OCI-LY1 (cell line): ENCODE data around the gene KLHL33.

Experiments used
- H2AFZ ChIP-seq: fragments of 200-600 bp; sonication (generic), shearing (Covaris generic); 2 replicates; pipeline ENCODE4 v1.6.0; 2014; ENCODE audit warnings: antibody characterized with exemption, mild to moderate bottlenecking, low read length
- H3F3A ChIP-seq: fragments of 200-600 bp; sonication (generic), shearing (Covaris generic); 2 replicates; pipeline ENCODE4 v1.6.0; 2014; ENCODE audit warnings: mild to moderate bottlenecking, antibody characterized with exemption, low read length, moderate library complexity; ENCODE audit not compliant: insufficient read depth
- H3K27ac ChIP-seq: fragments of 200-600 bp; sonication (generic); 2 replicates; pipeline ENCODE4 v1.5.1; 2014; ENCODE audit warnings: low read length, mixed run types, mild to moderate bottlenecking, low read depth; ENCODE audit not compliant: poor library complexity, severe bottlenecking
- H3K27me3 ChIP-seq: fragments of 200-600 bp; sonication (generic); 2 replicates; pipeline ENCODE4 v1.6.0; 2014; ENCODE audit warnings: antibody characterized with exemption, mild to moderate bottlenecking, low read length, moderate library complexity; ENCODE audit not compliant: insufficient read depth
- H3K36me3 ChIP-seq: fragments of 200-600 bp; sonication (generic); 2 replicates; pipeline ENCODE4 v1.6.1; 2014; ENCODE audit warnings: mild to moderate bottlenecking, antibody characterized with exemption, low read length, moderate library complexity, mixed read lengths; ENCODE audit not compliant: insufficient read depth
- H3K4me1 ChIP-seq: fragments of 200-600 bp; sonication (generic); 2 replicates; pipeline ENCODE4 v1.5.1; 2014; ENCODE audit warnings: mild to moderate bottlenecking, low read length, moderate library complexity; ENCODE audit not compliant: insufficient read depth, severe bottlenecking
- H3K4me2 ChIP-seq: fragments of 200-600 bp; sonication (generic), shearing (Covaris generic); 2 replicates; pipeline ENCODE4 v1.6.1; 2014; ENCODE audit warnings: low read length
- H3K4me3 ChIP-seq: fragments of 200-600 bp; sonication (generic); 2 replicates; pipeline ENCODE4 v1.5.1; 2014; ENCODE audit warnings: low read length, low read depth, mild to moderate bottlenecking, mixed read lengths; ENCODE audit not compliant: poor library complexity, severe bottlenecking
- H3K79me2 ChIP-seq: fragments of 200-600 bp; shearing (Covaris generic); 2 replicates; pipeline ENCODE4 v1.6.1; 2016; ENCODE audit warnings: mixed run types, low read length, mixed read lengths; ENCODE audit not compliant: insufficient read depth
- H3K9ac ChIP-seq: fragments of 200-600 bp; sonication (generic), shearing (Covaris generic); 2 replicates; pipeline ENCODE4 v1.6.1; 2014; ENCODE audit warnings: mild to moderate bottlenecking, low read length, mixed read lengths
- H3K9me2 ChIP-seq: fragments of 200-600 bp; sonication (generic), shearing (Covaris generic); 2 replicates; pipeline ENCODE4 v1.6.1; 2014; ENCODE audit warnings: low read depth, mild to moderate bottlenecking, low read length, mixed read lengths
- H3K9me3 ChIP-seq: fragments of 200-600 bp; shearing (Covaris generic); 2 replicates; pipeline ENCODE4 v1.6.1; 2014; ENCODE audit warnings: low read length, mixed read lengths
- H4K20me1 ChIP-seq: fragments of 200-600 bp; sonication (generic), shearing (Covaris generic); 2 replicates; pipeline ENCODE4 v1.6.0; 2016; ENCODE audit warnings: mild to moderate bottlenecking, low read length; ENCODE audit not compliant: insufficient read depth
- EZH2 ChIP-seq: fragments of 200-600 bp; sonication (generic), shearing (Covaris generic); IDR thresholded peaks from 2 replicates; pipeline ENCODE4 v1.8.0; 2017; ENCODE audit warnings: borderline replicate concordance, mixed run types, mild to moderate bottlenecking, antibody characterized with exemption, low read length, moderate library complexity, mixed read lengths
- TF ChIP-seq, protein P1 (sequence below): fragments of 200-600 bp; sonication (generic), shearing (Covaris generic); IDR thresholded peaks from 2 replicates; pipeline ENCODE4 v1.5.1; 2017; ENCODE audit warnings: mild to moderate bottlenecking, antibody characterized with exemption, low read length, moderate library complexity, mixed read lengths

KLHL33 gene

DNA sequence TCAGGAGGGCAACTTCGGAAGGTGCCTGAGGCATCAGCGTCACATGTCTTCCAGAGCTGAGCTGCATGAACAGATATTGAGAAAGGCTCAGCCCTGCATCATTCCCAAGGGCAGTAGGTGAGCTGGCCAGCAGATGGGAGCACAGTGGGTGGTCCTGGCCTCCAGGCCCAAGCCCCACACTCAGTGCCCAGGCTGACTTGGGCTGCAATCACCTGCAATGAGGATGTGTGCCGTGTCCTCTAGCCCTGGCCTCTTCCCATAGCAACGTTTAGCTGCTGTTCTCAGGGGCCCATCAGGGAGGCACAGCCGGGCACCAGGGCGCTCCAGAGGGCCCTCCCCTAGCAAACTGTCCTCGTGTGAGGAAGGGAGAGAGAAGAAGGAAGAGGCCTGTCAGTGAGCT, 54.6 kb downstream of the KLHL33 start:
- Histone ChIP-seq H3K9ac (no peak overlapping the region), H3K36me3 (peaks cover 73% of the 10 kb centered on the region), H3K4me1 (no peaks in the 10 kb centered on the region), H3K4me2 (no peak overlapping the region), H3K27ac (no peak overlapping the region), H4K20me1 (no peaks in the 10 kb centered on the region), H3K27me3 (no peaks in the 10 kb centered on the region), H2AFZ (no peak overlapping the region), H3K79me2 (no peaks in the 10 kb centered on the region), H3K4me3 (no peak overlapping the region), H3K9me3 (no peaks in the 10 kb centered on the region), H3K9me2 (no peaks in the 10 kb centered on the region), H3F3A (no peaks in the 10 kb centered on the region)
- no peak for TF ChIP-seq EZH2
- TF ChIP-seq, protein P1, sequence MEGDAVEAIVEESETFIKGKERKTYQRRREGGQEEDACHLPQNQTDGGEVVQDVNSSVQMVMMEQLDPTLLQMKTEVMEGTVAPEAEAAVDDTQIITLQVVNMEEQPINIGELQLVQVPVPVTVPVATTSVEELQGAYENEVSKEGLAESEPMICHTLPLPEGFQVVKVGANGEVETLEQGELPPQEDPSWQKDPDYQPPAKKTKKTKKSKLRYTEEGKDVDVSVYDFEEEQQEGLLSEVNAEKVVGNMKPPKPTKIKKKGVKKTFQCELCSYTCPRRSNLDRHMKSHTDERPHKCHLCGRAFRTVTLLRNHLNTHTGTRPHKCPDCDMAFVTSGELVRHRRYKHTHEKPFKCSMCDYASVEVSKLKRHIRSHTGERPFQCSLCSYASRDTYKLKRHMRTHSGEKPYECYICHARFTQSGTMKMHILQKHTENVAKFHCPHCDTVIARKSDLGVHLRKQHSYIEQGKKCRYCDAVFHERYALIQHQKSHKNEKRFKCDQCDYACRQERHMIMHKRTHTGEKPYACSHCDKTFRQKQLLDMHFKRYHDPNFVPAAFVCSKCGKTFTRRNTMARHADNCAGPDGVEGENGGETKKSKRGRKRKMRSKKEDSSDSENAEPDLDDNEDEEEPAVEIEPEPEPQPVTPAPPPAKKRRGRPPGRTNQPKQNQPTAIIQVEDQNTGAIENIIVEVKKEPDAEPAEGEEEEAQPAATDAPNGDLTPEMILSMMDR = no peak

DNA sequence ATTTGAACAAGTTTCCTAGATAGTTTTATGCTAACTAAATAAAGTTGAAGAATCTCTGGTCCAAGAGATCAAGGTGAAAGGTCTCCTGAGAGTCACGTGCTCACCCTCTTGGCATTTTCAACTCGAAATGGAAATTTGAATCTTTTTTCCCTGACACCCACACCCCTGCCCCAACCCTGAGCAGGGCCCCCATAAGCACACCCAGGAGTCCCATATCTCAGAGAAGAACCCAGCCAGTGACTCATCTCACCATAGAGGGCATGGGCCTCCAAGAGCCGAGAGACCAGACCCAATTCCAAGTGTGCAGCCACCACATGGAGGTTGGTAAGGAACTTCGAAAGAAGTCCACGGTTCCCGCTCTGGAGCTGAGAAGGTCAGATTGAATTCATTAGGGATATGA, 55.3 kb downstream of the KLHL33 start:
- Histone ChIP-seq H4K20me1 (no peaks in the 10 kb centered on the region), H3F3A (no peaks in the 10 kb centered on the region), H3K27me3 (no peaks in the 10 kb centered on the region), H3K79me2 (no peaks in the 10 kb centered on the region), H3K9me3 (no peaks in the 10 kb centered on the region), H3K4me3 (no peak overlapping the region), H3K4me2 (no peak overlapping the region), H2AFZ (no peak overlapping the region), H3K9me2 (no peaks in the 10 kb centered on the region), H3K27ac (no peak overlapping the region), H3K9ac (no peak overlapping the region), H3K4me1 (no peaks in the 10 kb centered on the region), H3K36me3 (peaks cover 73% of the 10 kb centered on the region)
- no peak for TF ChIP-seq EZH2
- TF ChIP-seq, protein P1 = no peak

DNA sequence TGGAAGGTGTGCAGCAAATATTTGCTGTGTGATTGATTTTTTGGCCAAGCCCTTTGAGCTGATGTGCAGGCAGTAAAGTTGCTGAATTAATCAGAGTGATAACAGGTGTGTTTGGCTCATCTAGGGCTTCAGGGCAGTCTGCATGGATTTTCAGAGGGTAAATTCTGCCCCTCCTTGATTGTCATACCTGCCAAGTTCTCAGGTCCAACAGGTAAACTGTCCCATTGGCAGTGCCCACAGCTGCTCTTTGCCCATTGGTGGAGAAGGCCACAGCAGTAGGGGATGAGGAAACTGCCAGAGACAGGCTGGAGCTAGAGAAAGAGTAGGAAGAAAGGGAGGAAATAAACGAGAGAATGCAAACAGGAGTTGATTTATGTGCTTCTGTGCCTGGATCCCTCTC, 56.2 kb downstream of the KLHL33 start:
- H3K79me2 ChIP-seq = no peaks in the 10 kb centered on the region
- H3K27me3 ChIP-seq = no peaks in the 10 kb centered on the region
- no peak overlapping the region for H3K4me2 ChIP-seq
- H3K9ac ChIP-seq = no peak overlapping the region
- TF ChIP-seq EZH2 = no peak
- TF ChIP-seq, protein P1 = no peak
- no peak overlapping the region for H3K27ac ChIP-seq
- H2AFZ ChIP-seq = no peak overlapping the region
- no peaks in the 10 kb centered on the region for H3K4me1 ChIP-seq
- no peak overlapping the region for H3K4me3 ChIP-seq
- H3K36me3 ChIP-seq = peaks cover 76% of the 10 kb centered on the region
- H3K9me3 ChIP-seq = no peaks in the 10 kb centered on the region
- H3F3A ChIP-seq = no peaks in the 10 kb centered on the region
- no peaks in the 10 kb centered on the region for H4K20me1 ChIP-seq
- no peaks in the 10 kb centered on the region for H3K9me2 ChIP-seq
